Activated T-cell treated with anti-CD3 and anti-CD28 coated beads for 4 hours (primary cell): ENCODE results near the gene VAV3.
"Not testable (repeated sequence)": the region's sequence is repeated elsewhere in the genome, so short reads cannot be mapped to it uniquely, and the experiment has no call there.

ENCODE experiments used
- DNase-seq: peaks from one replicate; pipeline ENCODE4 v3.0.0-alpha.2; 2020

The VAV3 gene

DNA sequence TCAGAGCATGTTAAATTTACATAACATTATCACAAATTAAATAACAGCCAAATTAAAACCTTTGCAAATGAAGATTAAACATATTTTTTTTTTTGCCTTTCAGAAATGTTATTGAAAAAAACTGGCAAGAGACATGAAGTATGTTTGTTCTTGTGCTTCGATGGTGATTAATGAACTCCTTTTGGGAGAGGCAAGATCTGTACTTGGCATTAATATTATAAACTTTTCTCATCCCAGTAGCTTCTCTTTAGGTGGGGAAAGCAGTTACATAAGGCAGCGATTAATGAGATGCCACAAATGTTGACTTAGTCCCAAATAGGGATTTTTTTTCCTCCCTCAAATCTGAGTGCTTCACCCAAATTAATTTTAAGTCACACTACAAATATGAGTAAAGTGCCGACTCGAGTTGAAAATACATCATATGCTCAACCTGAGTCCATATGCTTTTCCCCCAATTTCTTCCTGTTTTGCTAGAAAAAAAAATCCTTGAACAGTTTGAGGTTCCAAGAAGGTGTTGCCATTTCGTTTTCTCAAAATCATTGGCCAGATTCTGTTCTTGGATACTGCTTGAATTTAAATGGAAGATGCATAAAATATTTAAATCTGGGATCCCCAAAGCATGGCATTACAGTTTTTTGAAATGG, 294.5 kb downstream of the VAV3 start:
- DNase-seq: no peak

DNA sequence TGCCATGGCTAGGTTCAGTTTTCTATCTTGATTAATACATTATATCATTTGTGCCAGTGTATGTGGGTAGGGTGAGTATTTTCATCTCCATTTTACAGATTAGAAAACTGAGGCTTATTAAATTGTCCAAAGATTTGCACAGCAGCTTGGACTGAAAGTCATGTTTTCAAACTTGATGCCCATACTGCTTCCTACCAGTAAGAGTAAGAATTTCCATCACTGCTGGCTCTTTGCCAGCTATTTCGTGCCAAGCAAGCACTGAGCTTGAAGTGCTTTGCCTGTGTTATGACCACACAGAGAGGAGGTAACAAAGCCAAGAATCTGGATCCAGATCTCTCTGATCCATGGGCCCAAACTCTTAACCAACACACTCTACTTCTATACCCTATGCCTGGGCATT, 295.0 kb downstream of the VAV3 start:
- DNase-seq: no peak

DNA sequence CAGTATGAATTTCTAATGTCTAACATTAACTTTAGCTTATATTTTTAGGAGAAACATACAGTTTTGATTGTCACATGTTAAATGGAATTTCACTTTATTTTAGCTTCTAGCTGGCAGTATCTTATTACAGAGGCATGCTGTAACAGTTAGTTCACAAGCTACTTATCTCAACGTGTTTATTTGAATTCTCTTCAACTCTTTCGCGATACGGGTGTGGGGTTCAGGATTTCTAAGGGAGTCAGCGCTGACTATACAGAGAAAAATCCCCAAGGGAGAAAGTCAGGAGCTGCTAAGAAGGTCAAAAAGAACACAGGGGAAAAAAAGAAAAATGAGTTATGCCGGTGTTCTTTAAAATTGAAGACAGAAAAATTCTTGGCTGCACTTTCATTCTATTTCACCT, 296.2 kb downstream of the VAV3 start:
- DNase-seq: no peak

DNA sequence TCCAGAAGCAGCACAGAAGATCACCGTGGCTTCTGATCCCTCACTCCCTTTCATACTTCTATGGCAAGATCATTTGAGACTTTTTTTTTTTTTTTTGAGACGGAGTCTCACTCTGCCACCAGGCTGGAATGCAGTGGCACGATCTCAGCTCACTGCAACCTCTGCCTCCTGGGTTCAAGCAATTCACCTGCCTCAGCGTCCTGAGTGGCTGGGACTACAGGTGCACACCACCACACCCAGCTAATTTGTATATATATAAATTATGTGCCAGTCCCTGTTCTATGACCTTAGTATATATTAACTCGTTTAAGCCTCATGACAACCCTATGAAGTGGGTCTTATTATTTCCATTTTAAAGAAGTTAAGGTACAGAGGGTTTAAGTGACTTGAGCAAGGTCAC, 298.5 kb downstream of the VAV3 start:
- no peak for DNase-seq

DNA sequence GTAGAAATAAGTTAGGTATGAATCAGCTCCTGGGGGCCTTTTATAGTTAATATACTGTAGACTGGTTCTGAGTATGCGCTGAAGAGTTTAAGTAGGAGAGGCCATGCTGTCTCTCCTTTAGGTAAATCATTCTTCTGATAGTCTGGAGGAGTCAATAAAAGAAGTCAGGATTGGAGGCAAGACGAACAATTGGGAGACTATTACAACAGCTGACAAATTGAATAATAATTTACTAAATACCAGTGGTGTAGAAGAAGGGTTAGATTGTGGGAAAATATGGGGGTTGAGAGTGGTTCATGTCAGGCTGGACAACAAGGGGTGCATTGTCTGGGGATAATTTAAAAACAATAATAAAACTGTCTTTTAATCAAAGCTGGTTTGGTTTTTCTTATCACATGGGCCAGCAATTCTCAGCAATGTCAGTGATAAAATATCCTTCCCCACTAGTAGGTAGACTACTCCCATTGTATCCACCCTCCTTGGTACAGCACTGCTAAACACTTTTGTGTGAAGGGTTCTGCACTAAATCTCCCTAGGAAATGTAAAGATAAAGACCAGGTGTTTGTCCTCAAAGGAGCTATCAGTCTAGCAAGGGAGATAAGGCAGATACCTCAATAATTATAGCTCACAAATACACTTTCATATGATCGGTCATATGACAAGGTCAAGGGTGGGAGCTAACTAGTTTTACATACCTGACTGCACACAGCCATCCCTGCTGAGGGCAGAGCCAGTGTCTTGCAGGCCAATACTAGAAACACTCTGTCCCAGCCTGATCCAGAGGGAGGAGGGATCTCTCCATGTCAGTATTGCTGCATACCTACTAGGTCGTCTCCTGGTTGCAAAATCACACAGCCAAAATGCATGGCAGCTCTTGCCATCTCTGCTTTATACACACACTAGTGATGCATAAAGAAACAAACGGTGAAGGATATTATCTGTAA, 299.7 kb downstream of the VAV3 start:
- no peak for DNase-seq

DNA sequence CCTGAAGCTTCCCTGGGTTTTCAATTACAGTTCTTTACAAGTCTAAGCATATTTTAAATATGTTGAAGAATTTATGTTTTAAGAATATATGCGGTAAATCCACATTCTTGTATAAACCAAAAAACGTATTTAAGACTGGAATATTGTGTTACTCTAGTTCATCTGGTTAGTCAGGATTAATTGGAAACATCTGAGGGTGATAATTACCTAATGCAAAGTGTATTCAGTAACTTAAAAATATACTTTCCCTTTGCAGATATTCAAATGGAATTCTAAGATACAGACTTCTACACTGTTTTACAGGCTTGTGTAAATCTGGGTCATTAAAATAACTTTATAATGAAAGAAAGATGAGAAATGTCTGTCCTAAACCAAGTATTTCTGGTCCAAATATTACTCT, 302.0 kb downstream of the VAV3 start:
- DNase-seq: no peak

DNA sequence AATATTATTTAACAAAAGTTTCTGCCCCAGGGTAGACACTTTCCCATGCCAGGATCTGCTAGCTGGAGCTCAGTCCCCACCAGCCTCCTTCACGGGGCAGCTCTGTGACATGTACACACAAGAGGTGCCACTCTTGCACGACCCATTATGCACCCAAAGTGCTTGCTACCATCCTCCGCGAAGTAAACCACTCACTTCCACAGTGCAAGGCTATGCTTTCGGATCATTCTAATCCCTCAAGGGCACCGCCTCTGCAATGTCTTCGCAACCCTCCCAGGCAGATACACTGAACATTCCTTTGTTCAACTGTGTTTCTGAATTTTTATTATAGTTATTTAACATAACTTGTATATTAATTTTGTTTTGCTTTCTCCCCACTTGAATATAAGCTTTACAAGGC, 303.8 kb downstream of the VAV3 start:
- DNase-seq: no peak

DNA sequence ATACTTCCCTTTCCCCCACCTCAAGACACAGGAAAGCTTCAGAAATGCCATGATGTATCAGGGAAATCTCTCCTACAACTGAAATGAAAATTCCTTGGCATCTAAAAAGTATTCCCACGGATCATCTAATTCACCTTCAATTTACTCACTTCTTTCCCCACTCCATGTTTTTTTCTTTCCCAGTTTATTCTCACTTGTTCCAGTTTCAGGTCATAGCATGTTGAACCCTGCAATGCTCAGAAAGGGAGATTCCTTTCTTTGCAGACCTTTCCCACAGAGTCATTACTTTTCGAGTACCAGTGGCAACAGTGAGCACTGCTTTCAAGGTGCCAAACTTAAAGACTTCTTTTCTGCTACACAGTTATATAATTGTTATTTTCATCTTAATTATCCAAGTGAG, 305.0 kb downstream of the VAV3 start:
- no peak for DNase-seq

DNA sequence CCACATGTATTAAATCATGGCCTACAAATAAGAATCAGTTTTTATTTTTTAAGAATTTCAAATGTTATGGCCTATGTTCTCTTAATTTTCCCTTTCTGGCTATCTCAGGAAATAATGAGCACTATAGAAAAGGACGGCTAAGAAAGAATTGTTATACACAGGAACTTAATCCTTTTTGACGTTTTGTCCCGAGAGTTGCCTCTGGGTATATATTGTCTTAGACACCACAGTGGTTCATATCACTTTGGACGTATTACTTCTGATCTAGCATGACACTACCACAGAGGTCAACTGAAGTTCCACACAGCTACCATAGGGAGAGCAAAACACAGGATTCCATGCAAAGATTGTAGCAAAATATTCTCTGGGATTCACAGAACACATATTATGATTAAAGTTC, 307.6 kb downstream of the VAV3 start:
- no peak for DNase-seq

DNA sequence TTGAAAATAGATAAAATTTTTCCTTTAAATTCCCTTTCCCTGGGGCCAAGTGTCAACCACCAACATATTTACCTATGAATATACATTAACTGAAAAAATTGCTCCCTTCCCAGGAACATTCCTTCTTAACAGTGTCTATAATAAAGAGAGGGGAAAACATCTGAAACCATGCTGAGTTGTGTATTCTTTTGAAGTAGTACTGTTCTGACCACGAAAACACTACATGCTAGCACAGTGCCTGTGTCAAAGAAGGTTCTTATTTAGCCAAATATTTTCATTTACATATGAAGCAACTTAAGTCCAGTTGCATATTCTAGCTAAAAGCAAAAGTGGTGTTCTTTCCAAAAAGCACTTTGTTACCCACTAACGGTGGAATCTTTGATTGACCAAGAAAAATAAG, 311.2 kb downstream of the VAV3 start:
- DNase-seq: no peak

DNA sequence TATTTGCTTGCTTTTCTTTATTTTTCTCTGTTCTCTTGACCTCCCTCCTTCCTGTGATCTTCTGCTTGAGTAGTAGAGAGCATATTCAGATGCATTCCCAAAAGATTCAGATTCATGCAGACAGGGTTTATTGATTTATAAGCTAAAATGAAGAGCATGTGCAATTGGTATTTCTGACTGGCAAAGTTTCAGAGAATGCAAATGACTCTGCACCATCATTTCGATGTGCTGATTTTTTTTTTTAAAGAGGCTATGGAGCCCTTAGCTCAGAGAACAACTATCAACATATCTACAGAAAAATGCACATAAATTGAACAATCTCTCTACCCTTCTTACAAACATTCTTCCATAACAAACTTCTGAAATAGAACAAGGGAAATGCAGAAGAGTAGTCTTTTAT, 312.0 kb downstream of the VAV3 start:
- DNase-seq: no peak

DNA sequence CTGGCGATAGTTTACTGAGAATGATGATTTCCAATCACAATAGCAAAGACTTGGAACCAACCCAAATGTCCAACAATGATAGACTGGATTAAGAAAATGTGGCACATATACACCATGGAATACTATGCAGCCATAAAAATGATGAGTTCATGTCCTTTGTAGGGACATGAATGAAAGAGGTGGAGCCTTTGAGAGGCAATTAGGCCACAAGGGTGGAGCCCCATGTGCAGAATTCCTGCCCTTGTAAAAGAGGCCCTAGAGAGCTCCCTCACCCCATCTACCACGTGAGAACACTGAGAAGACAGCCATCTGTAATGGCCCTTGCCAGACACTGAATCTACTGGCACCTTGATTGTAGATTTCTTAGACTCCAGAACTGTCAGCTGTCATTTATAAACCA, 314.2 kb downstream of the VAV3 start:
- DNase-seq: not testable (repeated sequence)

DNA sequence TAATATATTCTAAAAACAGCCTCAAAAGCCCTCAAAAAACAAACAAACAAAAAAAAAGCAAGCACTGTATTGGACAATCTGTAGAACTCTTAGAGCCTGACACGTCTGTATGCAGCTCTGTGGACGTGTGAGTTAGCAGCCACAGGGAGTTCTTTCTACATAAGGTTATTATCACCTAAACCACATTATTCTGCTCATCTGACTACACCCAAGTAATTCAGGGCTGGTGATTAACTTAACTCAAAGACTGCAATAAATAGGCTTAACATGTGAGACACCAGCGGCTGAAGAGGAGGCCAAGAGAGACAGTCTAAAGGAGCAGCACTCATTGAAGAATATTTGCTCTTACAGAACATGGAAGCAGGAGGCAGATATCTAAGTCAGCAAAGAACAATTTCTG, 316.0 kb downstream of the VAV3 start:
- no peak for DNase-seq

DNA sequence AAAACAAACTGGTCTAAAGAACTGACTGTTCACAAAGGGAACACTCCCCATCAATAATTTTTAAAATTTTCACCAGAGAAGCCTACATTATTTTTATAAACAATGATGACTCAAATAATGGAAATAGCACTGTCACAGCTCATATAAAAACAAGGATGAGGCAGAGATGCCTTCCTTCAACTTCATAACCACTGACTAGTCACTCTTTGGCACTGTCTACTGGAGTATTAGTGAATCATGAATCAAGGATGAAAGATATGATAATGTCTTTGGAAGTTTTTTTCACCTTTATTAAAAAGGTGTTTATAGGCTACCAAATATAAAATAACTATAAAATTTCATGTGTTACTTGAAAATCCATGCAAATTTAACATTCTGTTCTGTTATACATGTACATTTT, 316.9 kb downstream of the VAV3 start:
- no peak for DNase-seq

DNA sequence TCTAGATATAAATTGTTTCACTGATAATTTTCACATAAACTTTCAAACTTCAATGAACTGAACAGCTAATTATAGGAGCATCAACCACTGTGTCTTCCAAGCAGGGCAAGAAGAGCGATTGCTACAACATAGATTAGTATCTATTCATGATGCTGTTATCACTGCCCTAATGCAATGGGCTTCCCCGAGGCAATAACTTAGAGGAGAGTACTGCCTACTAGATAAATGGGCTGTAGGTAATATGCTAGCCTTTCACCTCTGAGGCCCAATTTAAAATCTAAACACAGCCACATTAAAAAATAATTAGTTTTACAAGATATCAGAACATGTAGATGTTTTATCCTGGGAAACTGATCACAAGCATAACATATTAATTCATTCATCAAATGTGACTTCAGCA, 318.0 kb downstream of the VAV3 start:
- no peak for DNase-seq

DNA sequence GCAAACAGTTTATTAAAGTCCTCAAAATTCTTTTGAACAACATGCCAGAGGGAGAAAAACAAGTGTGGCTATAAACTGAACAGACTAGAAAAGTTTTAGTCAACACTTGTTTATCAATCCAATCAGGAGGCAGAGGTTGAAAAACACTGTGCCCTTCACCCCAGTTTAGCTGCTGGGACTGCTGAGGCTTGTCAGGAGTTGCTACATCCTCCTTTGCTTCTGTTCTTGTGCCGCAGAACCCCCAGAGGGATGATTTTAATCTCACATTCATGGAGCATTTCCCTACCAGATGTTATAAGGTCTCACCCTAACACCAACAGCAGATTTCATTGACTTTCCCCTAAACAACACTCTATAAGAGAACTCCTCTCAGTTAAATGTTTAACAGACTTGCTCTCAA, 321.2 kb downstream of the VAV3 start:
- no peak for DNase-seq

DNA sequence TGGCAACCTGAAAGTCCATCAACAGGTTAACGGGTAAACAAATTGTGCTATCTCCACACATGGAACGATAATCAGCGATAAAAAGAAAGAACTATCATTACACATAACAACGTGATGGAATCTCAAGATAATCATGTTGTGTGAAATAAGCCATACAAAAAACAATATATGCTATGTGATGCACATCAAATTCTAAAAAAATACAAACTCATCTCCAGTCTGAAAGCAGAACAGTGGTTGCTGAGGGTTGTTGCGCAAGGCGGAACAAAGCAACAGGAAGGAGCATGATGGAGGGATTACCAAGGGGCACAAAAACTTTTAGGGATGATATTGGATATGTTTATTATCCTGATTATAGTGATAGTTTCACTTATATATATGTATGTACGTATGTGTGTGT, 324.8 kb downstream of the VAV3 start:
- DNase-seq: no peak

DNA sequence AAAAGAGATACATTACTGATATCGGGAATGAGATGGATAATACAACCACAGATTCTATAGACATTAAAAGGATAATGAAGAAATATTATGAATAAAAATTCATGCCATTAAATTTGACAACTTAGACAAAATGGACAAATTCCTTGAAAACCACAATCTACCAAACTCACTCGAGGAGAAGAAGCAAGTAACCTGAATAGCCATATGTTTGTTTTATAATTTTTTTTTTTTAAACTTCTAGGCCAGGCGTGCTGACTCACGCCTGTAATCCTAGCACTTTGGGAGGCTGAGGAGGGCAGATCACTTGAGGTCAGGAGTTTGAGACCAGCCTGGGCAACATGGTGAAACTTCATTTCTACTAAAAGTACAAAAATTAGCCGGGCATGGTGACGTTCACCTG, 327.9 kb downstream of the VAV3 start:
- no peak for DNase-seq

DNA sequence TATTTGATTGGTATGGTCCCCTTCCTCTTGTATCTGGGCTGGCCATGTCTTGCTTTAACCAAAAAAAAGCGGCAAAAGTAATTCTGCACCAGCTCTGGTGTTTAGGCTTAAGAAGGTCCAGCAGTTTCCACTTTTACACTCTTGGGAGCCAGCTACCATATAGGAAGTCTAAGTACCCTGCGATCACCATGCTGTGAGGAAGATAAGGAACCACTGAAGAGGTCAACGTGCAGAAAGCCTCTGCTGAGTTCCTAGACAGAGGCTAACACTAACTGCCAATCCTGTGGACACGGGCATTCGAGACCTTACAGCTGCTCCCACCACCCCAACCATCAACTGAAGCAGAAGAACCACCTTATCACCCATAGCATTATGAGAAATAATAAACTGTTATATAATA, 331.4 kb downstream of the VAV3 start:
- no peak for DNase-seq

DNA sequence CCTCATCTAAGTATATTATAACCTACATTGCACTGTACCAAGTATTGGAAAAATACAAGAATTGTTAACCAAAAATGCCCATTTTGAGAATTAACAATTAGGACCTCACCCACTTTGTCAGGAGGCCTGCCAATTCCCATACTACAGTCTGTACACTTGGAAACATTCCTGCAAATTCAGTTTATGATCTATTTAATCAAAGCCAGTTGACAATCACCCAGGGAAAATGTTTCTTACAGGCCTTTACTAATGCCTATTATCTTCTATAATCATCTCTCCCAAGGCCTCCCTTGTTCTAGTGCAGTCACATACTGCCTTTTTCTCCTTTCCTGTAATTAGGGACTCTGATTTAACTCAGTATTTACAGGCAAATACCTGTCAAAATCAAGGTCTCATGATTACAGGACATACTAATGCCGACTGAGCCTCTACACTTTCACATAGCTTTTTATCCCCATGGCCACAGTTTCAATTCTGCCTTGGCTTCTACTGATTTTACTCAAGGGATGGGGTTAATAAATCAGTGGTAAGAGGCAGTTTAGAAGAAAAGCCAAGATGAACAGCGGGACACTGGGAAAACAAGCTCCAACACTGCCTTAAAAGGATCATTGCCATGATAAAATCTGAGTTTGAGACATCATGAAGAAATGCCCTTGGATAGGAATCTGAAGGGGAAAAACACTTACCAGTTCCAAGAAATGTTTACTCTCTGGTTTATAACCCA, 338.7 kb downstream of the VAV3 start:
- DNase-seq: no peak

DNA sequence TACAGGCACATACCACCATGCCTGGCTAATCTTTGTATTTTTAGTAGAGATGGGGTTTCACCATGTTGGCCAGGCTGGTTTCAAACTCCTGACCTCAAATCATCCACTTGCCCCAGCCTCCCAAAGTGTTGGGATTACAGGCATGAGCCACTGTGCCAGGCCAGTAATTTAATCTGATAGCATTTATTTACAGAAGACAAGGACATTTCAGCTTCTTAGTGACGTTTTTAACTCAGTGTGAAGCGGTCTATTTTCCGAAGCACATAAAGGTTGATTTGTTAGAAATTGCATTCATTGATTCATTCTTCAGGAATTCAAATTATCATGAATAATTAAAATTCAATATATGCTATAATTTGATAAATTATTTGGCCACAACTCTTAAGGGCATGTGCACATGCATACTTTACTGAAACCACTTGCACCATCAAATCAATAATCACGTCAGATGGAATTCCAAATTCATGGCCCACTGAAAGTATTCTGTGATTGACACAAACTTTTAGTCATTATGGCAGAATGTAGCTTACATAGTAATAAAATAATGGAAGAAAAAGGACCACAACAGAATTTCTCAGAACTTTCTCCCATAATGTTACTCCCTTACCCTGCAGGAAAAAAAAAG, 339.5 kb downstream of the VAV3 start:
- DNase-seq: no peak

DNA sequence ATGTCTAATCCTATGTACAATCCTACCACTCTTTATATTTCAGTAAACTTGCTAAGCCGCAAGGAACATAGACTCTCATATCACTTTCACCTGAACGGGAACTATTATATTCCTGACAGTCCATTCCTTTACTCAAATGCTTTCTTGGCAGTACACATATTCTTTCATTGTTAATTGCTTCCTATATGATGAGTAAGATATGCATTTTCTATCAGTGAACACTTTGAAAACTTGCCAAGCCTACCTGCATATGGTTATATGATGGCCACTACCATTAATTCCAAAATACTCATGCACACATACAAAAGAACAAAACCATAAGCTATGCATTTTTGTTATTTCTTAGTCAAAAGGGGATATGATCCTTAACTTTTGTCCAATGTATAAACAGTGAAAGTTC, 341.5 kb downstream of the VAV3 start:
- no peak for DNase-seq

DNA sequence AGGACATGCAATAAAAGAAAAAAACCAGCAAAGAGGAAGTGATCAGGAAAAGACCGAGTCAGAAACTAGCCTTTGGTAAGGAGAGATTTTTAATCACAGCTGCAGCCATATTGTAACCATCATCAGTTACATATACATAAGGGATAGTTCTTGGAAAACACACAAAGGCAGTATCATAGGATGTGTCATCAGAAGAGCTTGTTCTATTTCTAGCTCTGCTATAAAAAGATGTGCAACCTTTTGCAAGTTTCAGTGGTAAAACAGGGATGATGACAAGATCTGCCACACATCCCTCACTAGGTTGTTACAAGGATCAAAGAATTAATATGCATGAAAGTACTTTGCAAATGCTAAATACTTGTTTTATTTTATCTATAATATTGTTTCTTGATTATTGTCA, 342.0 kb downstream of the VAV3 start:
- DNase-seq: no peak

DNA sequence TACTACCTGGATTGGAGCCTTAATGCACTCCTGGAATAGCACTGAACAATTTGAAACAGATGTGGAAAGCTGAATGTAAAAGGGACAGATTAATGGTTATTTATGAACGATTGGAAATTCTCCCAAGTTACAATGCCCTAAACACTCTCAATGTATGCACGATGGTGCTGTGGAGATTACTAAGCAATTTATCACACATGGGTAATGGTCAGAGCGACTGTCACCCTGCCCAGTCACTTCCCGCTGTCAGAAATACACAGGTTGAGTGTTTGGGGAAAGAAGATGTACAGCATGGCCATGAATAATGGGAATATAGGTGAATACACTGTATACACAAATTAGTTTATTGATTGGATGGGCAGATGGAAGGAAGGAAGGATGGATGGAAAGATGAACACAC, 342.4 kb downstream of the VAV3 start:
- DNase-seq: no peak
